ENCODE measurements around the gene ZBTB4.

The ZBTB4 gene

GRCh38 chr17:7419819-7420610 lies 59.4 kb downstream of the ZBTB4 start, which contains the start of gene SPEM1:
SPEM1 (plus strand) TSS chr17:7420324; CDS start chr17:7420385, 61 bp downstream.
- DNase-seq (ENCODE audit: low read depth): no peak

- DNase-seq (ENCODE audit: low read depth): no peak
Measured at GRCh38 chr17:7418472-7419152, 60.8 kb downstream of the ZBTB4 start.

GRCh38 chr17:7417056-7417655 lies 62.3 kb downstream of the ZBTB4 start:
- no peak for DNase-seq (ENCODE audit: low read depth)

- no peak for DNase-seq (ENCODE audit: low read depth)
Measured at GRCh38 chr17:7416323-7416722, 63.1 kb downstream of the ZBTB4 start.

GRCh38 chr17:7415784-7416183 lies 63.6 kb downstream of the ZBTB4 start:
- DNase-seq (ENCODE audit: low read depth): no peak

- no peak for DNase-seq (ENCODE audit: low read depth)
Measured at GRCh38 chr17:7414837-7415236, 64.6 kb downstream of the ZBTB4 start.

- no peak for DNase-seq (ENCODE audit: low read depth)
Measured at GRCh38 chr17:7413346-7413985, 66.0 kb downstream of the ZBTB4 start.

- no peak for DNase-seq (ENCODE audit: low read depth)
Measured at GRCh38 chr17:7411427-7411750, 68.0 kb downstream of the ZBTB4 start.

- DNase-seq (ENCODE audit: low read depth): no peak
Measured at GRCh38 chr17:7410634-7411426, 68.6 kb downstream of the ZBTB4 start.

GRCh38 chr17:7409716-7410115 lies 69.7 kb downstream of the ZBTB4 start:
- no peak for DNase-seq (ENCODE audit: low read depth)

All from stimulated activated CD8-positive, alpha-beta memory T cell treated with anti-CD3 and anti-CD28 coated beads, Interleukin-12 subunit alpha, Interleukin-12 subunit beta, amount 100 ng/mL, for 4 hours (primary cell).